ENCODE measurements around the gene TNRC6B.
A peak's percentile ranks its signal among the peaks of the same experiment; 100 is the strongest.

The TNRC6B gene

DNA sequence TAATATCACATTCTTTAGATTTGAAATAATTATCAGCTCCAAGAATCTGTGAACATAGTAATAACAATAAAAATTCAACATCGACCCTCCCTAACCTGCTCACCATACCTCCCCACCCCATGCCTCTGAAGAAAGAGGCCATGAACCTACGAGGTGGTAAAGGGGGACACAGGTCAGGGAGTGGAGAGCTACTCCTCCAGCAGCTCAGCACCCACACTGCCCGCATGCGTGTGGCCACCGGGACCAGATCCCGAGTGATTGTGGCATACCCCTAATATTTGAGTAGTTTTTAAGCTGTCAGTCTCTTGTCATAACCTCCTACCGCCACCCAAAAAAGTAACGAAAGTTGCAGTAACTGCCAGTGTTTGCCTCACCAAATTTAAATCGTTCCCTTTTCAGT is 151.7 kb downstream of the TNRC6B start (continued):
- TF ChIP-seq, protein P1, sequence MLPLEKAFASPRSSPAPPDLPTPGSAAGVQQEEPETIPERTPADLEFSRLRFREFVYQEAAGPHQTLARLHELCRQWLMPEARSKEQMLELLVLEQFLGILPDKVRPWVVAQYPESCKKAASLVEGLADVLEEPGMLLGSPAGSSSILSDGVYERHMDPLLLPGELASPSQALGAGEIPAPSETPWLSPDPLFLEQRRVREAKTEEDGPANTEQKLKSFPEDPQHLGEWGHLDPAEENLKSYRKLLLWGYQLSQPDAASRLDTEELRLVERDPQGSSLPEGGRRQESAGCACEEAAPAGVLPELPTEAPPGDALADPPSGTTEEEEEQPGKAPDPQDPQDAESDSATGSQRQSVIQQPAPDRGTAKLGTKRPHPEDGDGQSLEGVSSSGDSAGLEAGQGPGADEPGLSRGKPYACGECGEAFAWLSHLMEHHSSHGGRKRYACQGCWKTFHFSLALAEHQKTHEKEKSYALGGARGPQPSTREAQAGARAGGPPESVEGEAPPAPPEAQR (tag by site-specific recombination; IDR thresholded peaks at IDR 0.05), result no peak

GRCh38 chr22:40330086-40330485 is 152.4 kb downstream of the TNRC6B start:
- H3K27ac ChIP-seq (ENCODE audit: extremely low read depth, low read depth, low read length), result no peak overlapping the region
- no peaks in the 10 kb centered on the region for H3K9me3 ChIP-seq (ENCODE audit: control insufficient read depth, insufficient read depth, low read depth, low read length)
- no peak overlapping the region for H3K4me3 ChIP-seq (ENCODE audit: low read depth, low read length)
- H3K4me1 ChIP-seq (ENCODE audit: control insufficient read depth, insufficient read depth, low read length), result peaks cover 22% of the 10 kb centered on the region
- CTCF ChIA-PET, result interaction anchor here (0.9 kb wide), 1 partner anchor 293 kb away, joined by 3 read pairs; no protein-coding TSS in a partner anchor
- POLR2A ChIA-PET, result no interaction called here
- TF ChIP-seq ZBTB11 (tag by site-specific recombination; conservative IDR thresholded peaks at IDR 0.05; ENCODE audit: low read depth) (no peak), SCRT2 (tag by site-specific recombination; IDR thresholded peaks at IDR 0.05) (peak; percentile 52; the same call in 1 of the 2 replicates), MEIS1 (CRISPR knock-in tag; IDR thresholded peaks at IDR 0.05; ENCODE audit: borderline replicate concordance) (no peak)
- H3K36me3 ChIP-seq (ENCODE audit: control insufficient read depth in 2 of 2, insufficient read depth in 1 of 2, low read length in 2 of 2), result peaks cover 0 to 16% of the 10 kb centered on the region in 2 experiments; a peak in 1 of 3 replicates

DNA sequence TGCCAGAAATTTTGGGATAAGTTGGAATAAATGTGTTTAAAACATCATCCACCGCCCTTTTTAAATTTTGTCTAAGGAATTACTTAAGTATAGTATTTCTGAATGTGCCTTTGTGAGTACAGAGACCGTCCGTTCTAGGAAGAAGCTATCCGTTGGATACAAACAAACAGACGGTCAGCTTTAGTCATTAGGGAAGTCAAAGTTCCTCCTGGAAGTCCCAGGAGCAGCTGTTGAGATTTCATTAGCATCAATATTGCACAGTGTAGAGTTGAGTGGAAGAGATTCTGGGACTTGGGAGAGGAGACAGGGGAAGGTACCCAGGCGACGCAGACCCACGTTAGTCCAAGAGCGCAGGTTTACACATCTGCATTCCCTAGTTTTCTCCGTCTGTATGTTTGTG is 152.9 kb downstream of the TNRC6B start:
- ChIA-PET POLR2A (interaction anchor here (0.8 kb wide), 1 partner anchor 9 kb away, joined by 3 read pairs; no protein-coding TSS in a partner anchor), CTCF (no interaction called here)
- Histone ChIP-seq H3K36me3 (ENCODE audit: control insufficient read depth in 2 of 2, insufficient read depth in 1 of 2, low read length in 2 of 2) (peaks cover 0 to 11% of the 10 kb centered on the region in 2 experiments; a peak in 1 of 3 replicates), H3K4me3 (ENCODE audit: low read depth, low read length) (no peak overlapping the region), H3K27ac (ENCODE audit: extremely low read depth, low read depth, low read length) (no peak overlapping the region), H3K4me1 (ENCODE audit: control insufficient read depth, insufficient read depth, low read length) (peaks cover 24% of the 10 kb centered on the region), H3K9me3 (ENCODE audit: control insufficient read depth, insufficient read depth, low read depth, low read length) (no peaks in the 10 kb centered on the region)
- TF ChIP-seq ZNF558 (tag by site-specific recombination; IDR thresholded peaks at IDR 0.05), result no peak
- TF ChIP-seq ZNF449 (tag by site-specific recombination; IDR thresholded peaks at IDR 0.05), result no peak
- TF ChIP-seq ZNF785 (tag by site-specific recombination; IDR thresholded peaks at IDR 0.05), result no peak
- TF ChIP-seq ZFHX2 (tag by site-specific recombination; conservative IDR thresholded peaks at IDR 0.05), result no peak
- TF ChIP-seq SALL2 (tag by site-specific recombination; IDR thresholded peaks at IDR 0.05; ENCODE audit: borderline replicate concordance), result no peak
- TF ChIP-seq, protein P2, sequence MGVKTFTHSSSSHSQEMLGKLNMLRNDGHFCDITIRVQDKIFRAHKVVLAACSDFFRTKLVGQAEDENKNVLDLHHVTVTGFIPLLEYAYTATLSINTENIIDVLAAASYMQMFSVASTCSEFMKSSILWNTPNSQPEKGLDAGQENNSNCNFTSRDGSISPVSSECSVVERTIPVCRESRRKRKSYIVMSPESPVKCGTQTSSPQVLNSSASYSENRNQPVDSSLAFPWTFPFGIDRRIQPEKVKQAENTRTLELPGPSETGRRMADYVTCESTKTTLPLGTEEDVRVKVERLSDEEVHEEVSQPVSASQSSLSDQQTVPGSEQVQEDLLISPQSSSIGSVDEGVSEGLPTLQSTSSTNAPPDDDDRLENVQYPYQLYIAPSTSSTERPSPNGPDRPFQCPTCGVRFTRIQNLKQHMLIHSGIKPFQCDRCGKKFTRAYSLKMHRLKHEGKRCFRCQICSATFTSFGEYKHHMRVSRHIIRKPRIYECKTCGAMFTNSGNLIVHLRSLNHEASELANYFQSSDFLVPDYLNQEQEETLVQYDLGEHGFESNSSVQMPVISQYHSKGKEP (tag by site-specific recombination; IDR thresholded peaks at IDR 0.05), result no peak
- TF ChIP-seq ZNF629 (tag by site-specific recombination; IDR thresholded peaks at IDR 0.05), result no peak

GRCh38 chr22:40331706-40332105 is 154.0 kb downstream of the TNRC6B start:
- no peak overlapping the region for H3K27ac ChIP-seq (ENCODE audit: extremely low read depth, low read depth, low read length)
- ChIA-PET POLR2A (interaction anchor here (0.8 kb wide), 1 partner anchor 8 kb away, joined by 3 read pairs; no protein-coding TSS in a partner anchor), CTCF (no interaction called here)
- peaks cover 20% of the 10 kb centered on the region for H3K4me1 ChIP-seq (ENCODE audit: control insufficient read depth, insufficient read depth, low read length)
- no peak for TF ChIP-seq BCL11B (tag by site-specific recombination; IDR thresholded peaks at IDR 0.05; ENCODE audit: low read depth)
- TF ChIP-seq ZNF266 (tag by site-specific recombination; IDR thresholded peaks at IDR 0.05; ENCODE audit: low read depth), result no peak
- no peak for TF ChIP-seq PBX3 (CRISPR knock-in tag; IDR thresholded peaks at IDR 0.05)
- no peak for TF ChIP-seq ZNF621 (tag by site-specific recombination; IDR thresholded peaks at IDR 0.05)
- peaks cover 0 to 10% of the 10 kb centered on the region in 2 experiments; a peak in 2 of 3 replicates for H3K36me3 ChIP-seq (ENCODE audit: control insufficient read depth in 2 of 2, insufficient read depth in 1 of 2, low read length in 2 of 2)
- H3K9me3 ChIP-seq (ENCODE audit: control insufficient read depth, insufficient read depth, low read depth, low read length), result no peaks in the 10 kb centered on the region
- no peak overlapping the region for H3K4me3 ChIP-seq (ENCODE audit: low read depth, low read length)
